ENCODE measurements around the gene KIAA0232.

DNA sequence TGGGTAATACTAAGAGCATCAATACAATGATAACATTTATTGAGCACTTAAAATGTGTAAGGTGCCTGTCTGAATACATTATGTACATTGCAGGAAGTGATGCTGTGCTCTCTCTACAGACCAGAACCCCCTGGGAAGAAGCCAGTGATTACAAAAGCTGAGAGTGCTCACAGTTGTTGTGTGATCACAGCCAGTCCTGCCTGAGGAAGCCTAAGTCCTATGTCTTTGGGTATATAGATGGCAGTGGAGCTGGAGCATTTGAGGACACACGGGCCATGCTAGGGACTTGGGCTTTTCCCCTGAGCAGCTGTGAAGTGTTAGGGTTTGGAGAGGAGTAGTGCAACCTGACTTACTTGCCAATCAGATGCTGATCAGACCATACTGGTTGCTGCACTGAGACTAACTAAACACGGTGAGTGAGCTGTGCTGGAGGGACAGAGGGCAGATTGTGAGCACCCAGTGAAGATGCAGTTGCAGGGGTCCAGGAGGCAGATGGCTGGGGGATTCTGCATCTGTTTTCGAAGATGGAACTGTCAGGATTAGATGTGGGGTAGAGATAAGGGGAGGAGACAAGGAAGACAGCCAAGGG, 66.3 kb downstream of the KIAA0232 start:
- no peak for TF ChIP-seq EZH2 (IDR thresholded peaks at IDR 0.05; ENCODE audit: insufficient read depth, poor library complexity, severe bottlenecking)
- TF ChIP-seq EZH2phosphoT487 (IDR thresholded peaks at IDR 0.05; ENCODE audit: insufficient read depth, low read depth): no peak

All from GM23248 (cell line).